ENCODE results near the gene SFXN5.

The SFXN5 gene

GRCh38 chr2:73031095-73031678 lies 40.3 kb downstream of the SFXN5 start:
- H3K27ac ChIP-seq (ENCODE audit: low read depth, low read length), result no peak overlapping the region
- H3K27me3 ChIP-seq (ENCODE audit: control insufficient read depth, insufficient read depth, low read length), result no peaks in the 10 kb centered on the region
- no peak overlapping the region for H3K9ac ChIP-seq (ENCODE audit: low read length)
- H3K4me1 ChIP-seq (ENCODE audit: control insufficient read depth, insufficient read depth, low read length), result no peaks in the 10 kb centered on the region
- H3K4me3 ChIP-seq (ENCODE audit: low read length), result no peak overlapping the region
- no peaks in the 10 kb centered on the region for H3K36me3 ChIP-seq (ENCODE audit: control insufficient read depth, insufficient read depth, low read length)

GRCh38 chr2:73028841-73029240 lies 42.7 kb downstream of the SFXN5 start:
- Histone ChIP-seq H3K27ac (ENCODE audit: low read depth, low read length) (no peak overlapping the region), H3K27me3 (ENCODE audit: control insufficient read depth, insufficient read depth, low read length) (no peaks in the 10 kb centered on the region), H3K4me3 (ENCODE audit: low read length) (no peak overlapping the region), H3K4me1 (ENCODE audit: control insufficient read depth, insufficient read depth, low read length) (no peaks in the 10 kb centered on the region), H3K36me3 (ENCODE audit: control insufficient read depth, insufficient read depth, low read length) (no peaks in the 10 kb centered on the region), H3K9ac (ENCODE audit: low read length) (no peak overlapping the region)

GRCh38 chr2:73027340-73027739 lies 44.2 kb downstream of the SFXN5 start:
- H3K36me3 ChIP-seq (ENCODE audit: control insufficient read depth, insufficient read depth, low read length), result no peaks in the 10 kb centered on the region
- no peaks in the 10 kb centered on the region for H3K4me1 ChIP-seq (ENCODE audit: control insufficient read depth, insufficient read depth, low read length)
- no peak overlapping the region for H3K9ac ChIP-seq (ENCODE audit: low read length)
- no peaks in the 10 kb centered on the region for H3K27me3 ChIP-seq (ENCODE audit: control insufficient read depth, insufficient read depth, low read length)
- H3K4me3 ChIP-seq (ENCODE audit: low read length), result no peak overlapping the region
- no peak overlapping the region for H3K27ac ChIP-seq (ENCODE audit: low read depth, low read length)

GRCh38 chr2:73023497-73023896 lies 48.0 kb downstream of the SFXN5 start:
- H3K36me3 ChIP-seq (ENCODE audit: control insufficient read depth, insufficient read depth, low read length), result no peaks in the 10 kb centered on the region
- no peak overlapping the region for H3K27ac ChIP-seq (ENCODE audit: low read depth, low read length)
- no peaks in the 10 kb centered on the region for H3K27me3 ChIP-seq (ENCODE audit: control insufficient read depth, insufficient read depth, low read length)
- H3K4me3 ChIP-seq (ENCODE audit: low read length), result no peak overlapping the region
- no peak overlapping the region for H3K9ac ChIP-seq (ENCODE audit: low read length)
- H3K4me1 ChIP-seq (ENCODE audit: control insufficient read depth, insufficient read depth, low read length), result no peaks in the 10 kb centered on the region

GRCh38 chr2:73022024-73022568 lies 49.4 kb downstream of the SFXN5 start:
- Histone ChIP-seq H3K36me3 (ENCODE audit: control insufficient read depth, insufficient read depth, low read length) (no peaks in the 10 kb centered on the region), H3K27ac (ENCODE audit: low read depth, low read length) (no peak overlapping the region), H3K4me1 (ENCODE audit: control insufficient read depth, insufficient read depth, low read length) (no peaks in the 10 kb centered on the region), H3K9ac (ENCODE audit: low read length) (no peak overlapping the region), H3K27me3 (ENCODE audit: control insufficient read depth, insufficient read depth, low read length) (no peaks in the 10 kb centered on the region), H3K4me3 (ENCODE audit: low read length) (no peak overlapping the region)

GRCh38 chr2:73021371-73022010 lies 50.0 kb downstream of the SFXN5 start:
- Histone ChIP-seq H3K36me3 (ENCODE audit: control insufficient read depth, insufficient read depth, low read length) (no peaks in the 10 kb centered on the region), H3K4me3 (ENCODE audit: low read length) (no peak overlapping the region), H3K9ac (ENCODE audit: low read length) (no peak overlapping the region), H3K27me3 (ENCODE audit: control insufficient read depth, insufficient read depth, low read length) (no peaks in the 10 kb centered on the region), H3K4me1 (ENCODE audit: control insufficient read depth, insufficient read depth, low read length) (no peaks in the 10 kb centered on the region), H3K27ac (ENCODE audit: low read depth, low read length) (no peak overlapping the region)

- Histone ChIP-seq H3K4me3 (ENCODE audit: low read length) (no peak overlapping the region), H3K9ac (ENCODE audit: low read length) (no peak overlapping the region), H3K4me1 (ENCODE audit: control insufficient read depth, insufficient read depth, low read length) (no peaks in the 10 kb centered on the region), H3K27me3 (ENCODE audit: control insufficient read depth, insufficient read depth, low read length) (no peaks in the 10 kb centered on the region), H3K27ac (ENCODE audit: low read depth, low read length) (no peak overlapping the region), H3K36me3 (ENCODE audit: control insufficient read depth, insufficient read depth, low read length) (no peaks in the 10 kb centered on the region)
Observed at GRCh38 chr2:73020657-73021370, 50.7 kb downstream of the SFXN5 start.

- no peak overlapping the region for H3K27ac ChIP-seq (ENCODE audit: low read depth, low read length)
- no peak overlapping the region for H3K9ac ChIP-seq (ENCODE audit: low read length)
- H3K27me3 ChIP-seq (ENCODE audit: control insufficient read depth, insufficient read depth, low read length), result no peaks in the 10 kb centered on the region
- no peaks in the 10 kb centered on the region for H3K36me3 ChIP-seq (ENCODE audit: control insufficient read depth, insufficient read depth, low read length)
- H3K4me3 ChIP-seq (ENCODE audit: low read length), result no peak overlapping the region
- no peaks in the 10 kb centered on the region for H3K4me1 ChIP-seq (ENCODE audit: control insufficient read depth, insufficient read depth, low read length)
Observed at GRCh38 chr2:73020306-73020656, 51.2 kb downstream of the SFXN5 start.

GRCh38 chr2:73018188-73018825 lies 53.2 kb downstream of the SFXN5 start:
- Histone ChIP-seq H3K27me3 (ENCODE audit: control insufficient read depth, insufficient read depth, low read length) (no peaks in the 10 kb centered on the region), H3K4me1 (ENCODE audit: control insufficient read depth, insufficient read depth, low read length) (no peaks in the 10 kb centered on the region), H3K36me3 (ENCODE audit: control insufficient read depth, insufficient read depth, low read length) (no peaks in the 10 kb centered on the region), H3K9ac (ENCODE audit: low read length) (no peak overlapping the region), H3K27ac (ENCODE audit: low read depth, low read length) (no peak overlapping the region), H3K4me3 (ENCODE audit: low read length) (no peak overlapping the region)

- no peaks in the 10 kb centered on the region for H3K36me3 ChIP-seq (ENCODE audit: control insufficient read depth, insufficient read depth, low read length)
- no peak overlapping the region for H3K27ac ChIP-seq (ENCODE audit: low read depth, low read length)
- H3K4me3 ChIP-seq (ENCODE audit: low read length), result no peak overlapping the region
Observed at GRCh38 chr2:73013936-73014335, 57.6 kb downstream of the SFXN5 start.

GRCh38 chr2:73009177-73009839 lies 62.2 kb downstream of the SFXN5 start:
- Histone ChIP-seq H3K4me1 (ENCODE audit: control insufficient read depth, insufficient read depth, low read length) (no peaks in the 10 kb centered on the region), H3K27me3 (ENCODE audit: control insufficient read depth, insufficient read depth, low read length) (no peaks in the 10 kb centered on the region), H3K27ac (ENCODE audit: low read depth, low read length) (no peak overlapping the region), H3K36me3 (ENCODE audit: control insufficient read depth, insufficient read depth, low read length) (no peaks in the 10 kb centered on the region), H3K9ac (ENCODE audit: low read length) (no peak overlapping the region), H3K4me3 (ENCODE audit: low read length) (no peak overlapping the region)

More at GRCh38 chr2:73013936-73014335, 57.6 kb downstream of the SFXN5 start:
- no peaks in the 10 kb centered on the region for H3K27me3 ChIP-seq (ENCODE audit: control insufficient read depth, insufficient read depth, low read length)
- no peaks in the 10 kb centered on the region for H3K4me1 ChIP-seq (ENCODE audit: control insufficient read depth, insufficient read depth, low read length)
- H3K9ac ChIP-seq (ENCODE audit: low read length), result no peak overlapping the region

GRCh38 chr2:73008766-73009135 lies 62.8 kb downstream of the SFXN5 start:
- H3K27ac ChIP-seq (ENCODE audit: low read depth, low read length), result no peak overlapping the region
- no peak overlapping the region for H3K9ac ChIP-seq (ENCODE audit: low read length)
- no peak overlapping the region for H3K4me3 ChIP-seq (ENCODE audit: low read length)

More at GRCh38 chr2:73008766-73009135, 62.8 kb downstream of the SFXN5 start:
- Histone ChIP-seq H3K27me3 (ENCODE audit: control insufficient read depth, insufficient read depth, low read length) (no peaks in the 10 kb centered on the region), H3K4me1 (ENCODE audit: control insufficient read depth, insufficient read depth, low read length) (no peaks in the 10 kb centered on the region), H3K36me3 (ENCODE audit: control insufficient read depth, insufficient read depth, low read length) (no peaks in the 10 kb centered on the region)
